ENCODE results near the gene GRAMD1C. TPM values are rescaled to one million over a fixed set of nuclear protein-coding genes. Genes with fewer than 3 reads are reported as not detected.
"Not testable (repeated sequence)": the region's sequence is repeated elsewhere in the genome, so short reads cannot be mapped to it uniquely, and the experiment has no call there.

GRAMD1C gene
- polyA plus RNA-seq (ENCODE audit: insufficient read length in 3 of 3): 10 to 100 TPM; 19.7 to 38.6 (median 24.1) TPM

- peak; percentile 69 to 84 (median 76) for DNase-seq (ENCODE audit: low read depth in 3 of 3, low spot score in 2 of 3)
Measured at GRCh38 chr3:113838631-113839209, at the start of gene GRAMD1C. GRAMD1C (plus strand) TSS chr3:113838788; CDS start chr3:113838910, 122 bp downstream.

- no peak for DNase-seq (ENCODE audit: low read depth in 3 of 3, low spot score in 2 of 3)
Measured at GRCh38 chr3:113791381-113791780, 47.2 kb upstream of the GRAMD1C start.

DNA sequence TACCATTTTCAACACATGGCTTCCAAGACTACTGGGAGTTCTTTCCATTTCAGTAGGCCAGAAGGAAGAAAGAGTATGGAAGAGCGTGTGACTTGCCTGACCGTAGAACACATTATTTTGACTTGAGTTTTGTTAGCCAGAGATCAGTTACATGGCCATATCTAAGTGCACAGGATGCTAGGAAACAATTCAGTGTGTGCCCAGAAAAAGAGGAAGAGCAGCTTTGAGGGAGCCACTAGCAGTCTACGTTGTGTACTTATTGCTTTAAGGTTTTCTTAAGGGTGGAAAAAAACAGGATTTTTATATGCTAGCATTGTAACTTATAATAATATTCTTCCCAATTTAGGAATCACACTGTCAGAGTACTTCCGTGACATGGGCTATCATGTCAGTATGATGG is 44.1 kb upstream of the GRAMD1C start:
- no peak for DNase-seq (ENCODE audit: low read depth in 3 of 3, low spot score in 2 of 3)

- DNase-seq (ENCODE audit: low read depth in 3 of 3, low spot score in 2 of 3): no peak
Measured at GRCh38 chr3:113795693-113796092, 42.9 kb upstream of the GRAMD1C start.

GRCh38 chr3:113802795-113803455 is 35.7 kb upstream of the GRAMD1C start:
- no peak for DNase-seq (ENCODE audit: low read depth in 3 of 3, low spot score in 2 of 3)

DNA sequence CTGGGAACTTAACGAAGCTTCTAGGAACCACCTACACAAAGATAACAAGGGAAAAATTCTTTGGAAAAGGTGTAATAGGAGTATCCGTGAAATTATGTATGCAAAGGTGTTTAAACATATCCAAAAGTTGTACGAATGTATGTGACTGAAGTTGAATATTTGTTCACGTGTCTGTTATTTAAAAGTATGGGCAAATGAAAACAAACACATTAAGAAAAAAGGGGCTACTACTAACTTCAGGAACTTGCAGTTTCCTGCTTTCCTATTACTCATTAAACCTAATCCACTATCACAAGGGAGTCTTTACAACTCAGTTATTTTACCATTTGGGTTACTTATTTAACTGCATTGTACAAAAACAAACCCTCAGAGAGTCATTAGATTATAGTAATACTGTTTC is 33.9 kb upstream of the GRAMD1C start:
- DNase-seq (ENCODE audit: low read depth in 3 of 3, low spot score in 2 of 3): no peak

DNA sequence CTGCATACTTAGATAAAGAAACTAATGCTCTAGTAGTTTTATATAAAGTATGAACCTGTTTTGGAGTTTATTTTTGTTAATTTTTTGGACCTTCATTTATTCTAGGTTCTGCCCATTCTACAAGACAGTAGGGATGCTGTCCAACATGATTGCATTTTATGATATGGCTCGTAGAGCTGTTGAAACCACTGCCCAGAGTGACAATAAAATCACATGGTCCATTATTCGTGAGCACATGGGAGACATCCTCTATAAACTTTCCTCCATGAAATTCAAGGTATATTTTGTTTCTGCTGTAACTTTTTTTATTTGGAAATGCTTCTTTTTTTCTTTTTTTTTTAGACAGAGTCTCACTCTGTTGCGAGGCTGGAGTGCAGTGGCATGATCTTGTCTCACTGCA is 33.3 kb upstream of the GRAMD1C start:
- no peak for DNase-seq (ENCODE audit: low read depth in 3 of 3, low spot score in 2 of 3)

DNA sequence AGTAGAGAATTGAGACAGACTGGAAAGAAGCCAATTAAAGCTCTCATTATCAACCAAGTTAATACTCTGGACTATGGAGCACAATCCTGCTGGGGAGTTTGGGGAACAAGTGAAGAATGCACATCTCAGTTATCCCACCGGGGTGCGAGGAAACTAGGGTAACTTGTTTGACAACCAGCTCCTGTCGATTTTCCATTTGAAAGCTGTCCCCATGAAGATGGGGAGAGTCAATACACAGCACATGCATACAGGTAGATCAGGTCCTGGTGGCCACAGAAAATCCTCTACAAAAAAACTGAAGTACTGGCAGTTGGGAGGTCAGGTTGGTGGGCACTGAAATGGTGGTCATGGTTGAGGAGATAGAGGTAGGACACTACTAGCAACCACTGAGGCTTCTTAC is 25.7 kb upstream of the GRAMD1C start:
- DNase-seq (ENCODE audit: low read depth in 3 of 3, low spot score in 2 of 3): no peak

DNA sequence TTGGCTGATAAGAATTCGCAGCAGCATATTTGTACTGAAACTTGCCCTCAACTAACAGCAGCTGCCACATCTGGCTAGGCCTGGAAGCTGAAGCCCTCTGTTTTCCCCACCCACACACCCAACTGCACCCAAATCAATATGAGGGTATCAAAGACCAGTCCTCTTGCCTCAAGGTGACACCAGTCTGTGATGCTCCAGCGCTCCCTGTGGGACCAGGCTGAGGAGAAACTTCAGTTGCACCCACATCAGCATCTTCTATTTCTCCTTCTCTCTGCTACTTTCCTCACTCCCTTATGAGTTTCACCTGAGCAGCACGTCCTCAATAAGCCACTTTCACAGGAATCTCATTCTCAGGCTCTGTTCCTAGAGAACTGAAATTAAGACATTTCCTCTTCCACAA is 18.7 kb upstream of the GRAMD1C start:
- DNase-seq (ENCODE audit: low read depth in 3 of 3, low spot score in 2 of 3): no peak

GRCh38 chr3:113825090-113825489 is 13.5 kb upstream of the GRAMD1C start:
- DNase-seq (ENCODE audit: low read depth in 3 of 3, low spot score in 2 of 3): no peak

GRCh38 chr3:113828600-113828999 is 10.0 kb upstream of the GRAMD1C start:
- DNase-seq (ENCODE audit: low read depth in 3 of 3, low spot score in 2 of 3): no peak

GRCh38 chr3:113829576-113830354 is 8.8 kb upstream of the GRAMD1C start:
- no peak for DNase-seq (ENCODE audit: low read depth in 3 of 3, low spot score in 2 of 3)

DNA sequence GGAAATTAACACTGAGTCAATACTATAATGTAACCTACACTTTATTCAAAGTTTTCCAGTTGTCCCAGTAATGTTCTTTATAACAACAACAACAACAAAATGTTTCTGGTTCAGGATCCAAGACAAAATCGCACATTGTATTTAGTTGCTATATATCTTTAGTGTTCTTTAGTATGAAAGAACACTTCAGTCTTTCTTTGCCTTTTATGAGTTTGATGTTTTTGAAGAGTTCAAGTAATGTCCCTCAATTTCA is 7.6 kb upstream of the GRAMD1C start:
- DNase-seq (ENCODE audit: low read depth in 3 of 3, low spot score in 2 of 3): no peak

DNA sequence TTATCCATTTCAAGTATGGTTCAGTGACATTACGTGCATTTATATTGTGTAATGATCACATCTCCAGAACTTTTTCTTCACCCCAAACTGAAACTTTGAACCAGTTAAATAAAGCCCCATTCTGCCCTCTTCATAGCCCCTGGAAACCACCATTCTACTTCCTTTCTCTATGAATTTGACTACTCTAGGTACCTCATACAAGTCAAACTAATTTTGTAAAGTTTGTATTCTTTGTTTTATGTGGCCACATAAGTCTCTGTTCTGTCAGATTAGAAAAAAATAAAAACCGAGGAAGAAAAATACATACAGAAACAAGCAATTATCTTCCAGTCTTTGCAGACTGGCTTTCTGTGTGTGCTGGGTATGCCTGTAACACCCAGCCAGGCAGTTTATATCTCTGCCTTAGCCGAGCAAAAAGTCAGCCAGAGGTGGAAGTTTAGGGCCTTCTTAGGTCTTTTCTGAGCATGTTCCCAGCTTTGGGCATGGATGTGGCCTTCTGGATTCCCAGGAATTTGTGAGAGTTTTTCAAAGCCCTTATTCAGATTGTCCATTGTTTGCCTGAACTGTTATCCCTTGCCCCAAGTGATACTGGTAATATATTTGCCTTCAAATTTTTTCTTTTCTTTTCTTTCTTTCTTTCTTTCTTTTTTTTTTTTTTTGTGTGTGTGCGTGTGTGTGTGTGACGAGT is 6.0 kb upstream of the GRAMD1C start:
- DNase-seq (ENCODE audit: low read depth in 3 of 3, low spot score in 2 of 3): no peak

- no peak for DNase-seq (ENCODE audit: low read depth in 3 of 3, low spot score in 2 of 3)
Measured at GRCh38 chr3:113834983-113835382, 3.6 kb upstream of the GRAMD1C start.

DNA sequence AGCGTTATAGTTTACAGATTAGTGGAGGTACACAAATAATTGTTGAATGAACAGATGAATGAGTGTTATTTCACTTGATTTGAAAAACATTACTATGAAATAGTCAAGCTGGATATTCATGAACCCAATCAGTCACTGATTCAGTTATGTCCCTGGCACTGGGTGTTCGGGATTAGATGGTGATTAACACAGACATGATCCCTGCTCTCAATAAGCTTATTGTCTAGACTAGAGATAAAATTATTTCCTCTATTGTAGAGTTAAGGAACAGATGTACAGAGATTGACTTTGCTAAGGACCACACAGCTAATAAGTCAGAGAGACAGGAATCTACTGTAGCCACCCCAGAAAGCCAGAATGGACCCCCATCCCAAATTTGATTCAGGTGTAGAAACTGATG is 963 bp downstream of the GRAMD1C start:
- DNase-seq (ENCODE audit: low read depth in 3 of 3, low spot score in 2 of 3): no peak

DNA sequence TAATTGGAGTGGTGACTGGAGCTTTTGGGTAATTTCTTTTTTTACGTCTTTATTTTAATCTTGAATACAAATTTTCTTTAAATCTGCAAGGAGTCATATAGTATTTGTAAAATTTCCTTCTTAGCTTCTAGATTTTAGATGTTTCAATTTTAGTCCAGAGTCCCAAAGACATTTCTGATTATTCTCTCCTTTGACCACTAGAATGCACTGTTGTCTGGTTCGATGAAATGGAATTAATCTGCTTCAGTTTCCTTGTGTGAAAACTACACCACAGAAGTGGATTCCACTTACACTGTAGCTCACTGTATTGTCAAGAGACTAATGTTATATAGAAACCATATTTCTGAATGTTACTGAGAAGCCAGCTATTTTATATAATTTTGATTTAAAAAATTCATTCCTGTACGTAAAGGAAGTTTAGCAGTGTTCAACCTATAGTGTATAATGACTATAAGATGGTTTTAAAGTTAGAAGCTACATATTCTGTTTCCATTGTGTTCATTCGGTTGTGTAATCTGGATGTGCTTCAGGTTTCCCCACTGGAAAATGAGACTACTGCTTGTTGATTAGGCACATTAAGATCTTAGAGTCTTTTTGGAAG is 6.1 kb downstream of the GRAMD1C start:
- peak in 1 of 3 donors; percentile 29 for DNase-seq (ENCODE audit: low read depth in 3 of 3, low spot score in 2 of 3)

DNA sequence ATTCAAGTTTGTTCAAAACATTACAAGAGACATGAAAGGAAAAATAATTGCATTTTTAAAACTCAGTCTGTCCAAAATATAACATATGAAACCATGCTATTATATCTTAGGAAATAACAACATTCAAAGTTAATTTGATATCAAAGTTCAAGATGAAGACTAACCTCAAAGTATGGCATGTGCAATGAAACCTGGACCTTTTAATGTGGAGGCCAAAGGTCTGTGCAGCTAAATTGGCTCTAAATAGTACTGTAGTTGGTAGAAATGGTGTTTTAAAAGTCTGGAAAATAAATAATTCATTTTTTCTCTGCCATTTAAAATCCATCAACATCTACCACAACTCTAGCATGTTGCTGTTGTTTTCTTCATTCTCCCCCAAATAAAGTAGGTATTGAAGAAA is 8.7 kb downstream of the GRAMD1C start:
- DNase-seq (ENCODE audit: low read depth in 3 of 3, low spot score in 2 of 3): no peak

- no peak for DNase-seq (ENCODE audit: low read depth in 3 of 3, low spot score in 2 of 3)
Measured at GRCh38 chr3:113847664-113848461, 9.3 kb downstream of the GRAMD1C start.

- DNase-seq (ENCODE audit: low read depth in 3 of 3, low spot score in 2 of 3): not testable (repeated sequence)
Measured at GRCh38 chr3:113849071-113849470, 10.5 kb downstream of the GRAMD1C start.

Data from right renal cortex interstitium (tissue), 3 donors.